BLaER1 (cell line): ENCODE measurements around the gene PCDH12.
A peak's percentile ranks its signal among the peaks of the same experiment; 100 is the strongest.

ENCODE experiments used
- H3K27ac ChIP-seq: shearing (Covaris generic); formaldehyde crosslinking; 2 replicates; pipeline ENCODE4 v1.8.1; 2022
- H3K27me3 ChIP-seq: shearing (Covaris generic); formaldehyde crosslinking; 2 replicates; pipeline ENCODE4 v1.8.1; 2022
- H3K36me3 ChIP-seq: shearing (Covaris generic); formaldehyde crosslinking; 2 replicates; pipeline ENCODE4 v1.8.1; 2022
- H3K4me1 ChIP-seq: shearing (Covaris generic); formaldehyde crosslinking; 2 replicates; pipeline ENCODE4 v1.8.1; 2022
- H3K4me2 ChIP-seq: shearing (Covaris generic); formaldehyde crosslinking; 2 replicates; pipeline ENCODE4 v1.8.1; 2022
- H3K4me3 ChIP-seq: shearing (Covaris generic); formaldehyde crosslinking; 2 replicates; pipeline ENCODE4 v1.8.1; 2022
- H3K9ac ChIP-seq: shearing (Covaris generic); formaldehyde crosslinking; 2 replicates; pipeline ENCODE4 v1.8.1; 2022
- H3K9me3 ChIP-seq: shearing (Covaris generic); formaldehyde crosslinking; 2 replicates; pipeline ENCODE4 v1.8.1; 2022
- H4K20me1 ChIP-seq: shearing (Covaris generic); formaldehyde crosslinking; 2 replicates; pipeline ENCODE4 v1.8.1; 2022
- Cebpa-rat ChIP-seq: shearing (Covaris generic); IDR thresholded peaks from 2 replicates; pipeline ENCODE4 v1.8.1; 2022

Gene PCDH12

DNA sequence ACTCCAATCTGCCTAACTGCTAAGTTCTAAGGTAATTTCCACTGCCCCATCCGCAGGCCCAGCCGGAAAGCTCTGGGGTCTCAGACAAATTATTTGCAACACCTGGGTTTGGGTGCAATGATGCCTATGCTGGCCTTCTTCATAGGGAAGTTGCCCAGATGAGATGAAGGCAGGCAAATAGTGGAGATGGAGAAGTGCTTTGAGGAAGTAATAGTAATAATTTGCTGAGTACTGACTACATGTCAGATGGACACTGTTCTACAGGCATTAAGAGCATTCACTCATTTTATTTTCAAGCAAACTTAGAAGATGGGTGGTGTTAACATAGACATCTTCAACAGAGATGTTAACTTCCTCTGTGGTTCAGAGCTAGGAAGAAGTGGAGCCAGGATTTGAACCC is 3.8 kb downstream of the PCDH12 start:
- Histone ChIP-seq H3K9me3 (no peaks in the 10 kb centered on the region), H3K27ac (no peak overlapping the region), H3K4me1 (peaks cover 63% of the 10 kb centered on the region), H3K9ac (no peak overlapping the region), H3K4me3 (no peak overlapping the region), H3K4me2 (peak overlapping the region; percentile 78), H3K27me3 (no peaks in the 10 kb centered on the region), H3K36me3 (no peaks in the 10 kb centered on the region), H4K20me1 (no peaks in the 10 kb centered on the region)
- TF ChIP-seq Cebpa-rat: no peak

DNA sequence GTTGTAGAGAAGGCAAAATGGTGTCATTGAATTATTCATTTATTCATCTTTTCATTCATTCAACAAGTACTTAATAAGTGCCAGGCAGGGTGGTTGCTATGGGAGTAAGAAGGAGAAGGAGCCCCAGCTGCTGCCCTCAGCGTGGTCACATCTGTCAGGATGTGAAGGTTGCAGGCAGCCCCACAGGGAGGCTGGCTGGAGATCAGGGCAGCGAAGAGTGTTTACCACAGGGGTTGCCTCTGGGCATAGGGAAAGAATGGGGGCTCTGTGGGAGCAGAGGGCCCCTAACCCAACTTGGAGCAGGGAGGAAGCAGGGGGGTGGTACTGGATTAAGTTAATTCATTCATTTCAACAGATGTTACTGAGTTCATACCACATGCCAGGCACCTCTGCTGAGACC is 6.0 kb downstream of the PCDH12 start:
- peak overlapping the region; percentile 46; the same call in 1 of the 2 replicates for H3K9ac ChIP-seq
- TF ChIP-seq Cebpa-rat: no peak
- H3K27me3 ChIP-seq: no peaks in the 10 kb centered on the region
- no peak overlapping the region for H3K4me3 ChIP-seq
- H3K9me3 ChIP-seq: no peaks in the 10 kb centered on the region
- H4K20me1 ChIP-seq: no peaks in the 10 kb centered on the region
- peak overlapping the region; percentile 78 for H3K4me2 ChIP-seq
- H3K4me1 ChIP-seq: peaks cover 50% of the 10 kb centered on the region
- H3K36me3 ChIP-seq: no peaks in the 10 kb centered on the region
- H3K27ac ChIP-seq: peak overlapping the region; percentile 45

DNA sequence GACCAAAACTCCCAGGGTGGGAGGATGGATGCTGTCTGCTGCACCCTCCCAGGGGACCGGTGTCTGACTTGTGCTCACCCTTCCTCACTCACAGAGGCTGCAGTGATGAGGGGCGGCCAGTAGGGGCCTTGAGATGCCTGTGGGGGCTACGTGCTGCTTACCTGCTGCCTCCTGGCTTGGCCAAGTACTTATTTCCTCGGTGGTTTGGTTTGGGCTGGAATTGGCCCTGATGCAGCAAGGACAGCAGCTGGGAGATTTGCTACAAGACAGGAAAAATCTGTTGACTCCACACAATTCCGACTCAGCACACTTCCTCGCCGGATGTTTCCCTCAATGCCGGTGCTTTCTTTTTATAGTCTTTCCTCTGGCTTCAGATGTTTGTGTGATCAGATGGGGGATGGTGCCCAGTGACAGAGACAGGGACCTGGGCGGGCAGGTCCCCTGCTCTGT is 6.6 kb downstream of the PCDH12 start:
- no peak overlapping the region for H3K4me3 ChIP-seq
- no peaks in the 10 kb centered on the region for H4K20me1 ChIP-seq
- no peaks in the 10 kb centered on the region for H3K27me3 ChIP-seq
- H3K4me1 ChIP-seq: peaks cover 51% of the 10 kb centered on the region
- H3K9ac ChIP-seq: peak overlapping the region; percentile 28; the same call in 1 of the 2 replicates
- no peak for TF ChIP-seq Cebpa-rat
- H3K9me3 ChIP-seq: no peaks in the 10 kb centered on the region
- peak overlapping the region; percentile 78 for H3K4me2 ChIP-seq
- H3K36me3 ChIP-seq: no peaks in the 10 kb centered on the region
- peak overlapping the region; percentile 42; the same call in 1 of the 2 replicates for H3K27ac ChIP-seq

DNA sequence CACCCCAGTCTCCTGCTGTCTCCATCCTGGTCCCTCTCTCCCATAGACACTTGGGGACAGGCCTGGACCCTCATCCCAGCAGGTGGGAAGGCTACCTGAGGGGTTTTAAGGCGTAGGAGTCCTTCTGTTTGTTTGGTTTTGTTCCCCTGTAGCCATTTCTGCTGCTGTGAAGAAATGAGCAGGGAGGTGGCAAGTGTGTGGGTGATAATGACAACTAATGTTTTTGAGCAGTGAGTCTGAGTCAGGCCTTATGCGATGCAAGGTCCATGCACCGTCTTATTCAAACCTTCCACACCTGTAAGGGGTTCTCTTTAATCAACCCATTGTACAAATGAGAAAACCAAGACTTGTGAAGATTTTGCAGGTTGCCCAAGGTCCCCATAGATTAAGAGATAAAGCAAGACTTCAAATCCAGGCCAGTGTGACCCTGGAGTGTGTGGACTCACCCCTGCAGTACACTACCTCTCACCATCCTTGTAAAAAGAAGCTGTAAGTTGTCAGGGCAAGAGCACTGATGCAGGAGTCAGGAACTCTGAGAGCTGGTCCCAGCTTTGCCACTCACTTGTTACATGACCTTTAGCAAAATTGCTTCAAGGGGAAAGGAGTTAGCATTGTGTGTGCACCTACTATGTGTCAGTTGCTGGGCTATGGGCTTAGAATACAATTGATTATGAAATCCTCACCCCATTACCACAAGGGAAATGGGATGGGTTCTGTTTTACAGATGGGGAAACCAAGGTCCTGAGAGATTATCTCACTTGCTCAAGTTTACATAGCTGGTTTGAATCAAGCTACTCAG is 7.6 kb downstream of the PCDH12 start:
- Histone ChIP-seq H3K27ac (no peak overlapping the region), H3K9me3 (no peaks in the 10 kb centered on the region), H3K27me3 (no peaks in the 10 kb centered on the region), H3K4me1 (peaks cover 57% of the 10 kb centered on the region), H3K4me2 (peak overlapping the region; percentile 78), H3K9ac (no peak overlapping the region), H3K4me3 (no peak overlapping the region), H4K20me1 (no peaks in the 10 kb centered on the region), H3K36me3 (no peaks in the 10 kb centered on the region)
- no peak for TF ChIP-seq Cebpa-rat

DNA sequence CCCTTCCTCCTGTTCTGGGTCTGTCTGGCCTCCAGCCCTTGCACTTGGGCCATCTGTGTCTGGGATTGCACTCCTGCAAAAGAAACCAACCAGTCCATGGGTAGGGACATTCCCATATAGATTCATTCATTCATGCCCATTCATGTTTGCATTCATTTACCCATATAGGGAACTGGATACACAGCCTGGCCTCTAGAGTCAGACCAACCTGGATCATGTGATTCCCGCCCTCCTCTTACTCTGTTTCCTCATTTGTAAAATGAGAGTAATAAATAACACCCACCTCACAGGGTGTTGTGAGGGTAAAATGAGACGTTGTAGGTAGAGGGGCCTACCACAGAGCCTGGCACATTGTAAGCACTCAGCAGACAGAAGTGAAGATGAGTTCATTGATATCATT is 8.5 kb downstream of the PCDH12 start:
- no peaks in the 10 kb centered on the region for H4K20me1 ChIP-seq
- no peak overlapping the region for H3K4me2 ChIP-seq
- peaks cover 60% of the 10 kb centered on the region for H3K4me1 ChIP-seq
- H3K27ac ChIP-seq: no peak overlapping the region
- TF ChIP-seq Cebpa-rat: no peak
- H3K9ac ChIP-seq: no peak overlapping the region
- H3K27me3 ChIP-seq: no peaks in the 10 kb centered on the region
- no peaks in the 10 kb centered on the region for H3K9me3 ChIP-seq
- H3K36me3 ChIP-seq: no peaks in the 10 kb centered on the region
- H3K4me3 ChIP-seq: no peak overlapping the region

DNA sequence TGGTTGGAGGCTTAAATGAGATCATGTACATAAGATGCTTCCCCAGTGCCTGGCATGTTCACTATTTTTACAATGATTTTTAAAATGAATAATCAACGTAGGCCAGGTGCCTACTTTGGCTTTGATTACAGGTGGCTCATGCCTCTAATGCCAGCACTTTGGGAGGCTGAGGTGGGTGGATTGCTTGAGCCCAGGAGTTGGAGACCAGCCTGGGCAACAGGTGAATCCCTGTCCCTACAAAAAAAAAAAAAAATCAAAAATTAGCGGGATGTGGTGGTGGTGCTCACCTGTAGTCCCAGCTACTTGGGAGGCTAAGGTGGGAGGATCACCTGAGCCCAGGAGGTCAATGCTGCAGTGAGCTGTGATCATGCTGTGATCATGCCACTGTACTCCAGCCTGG is 9.2 kb downstream of the PCDH12 start:
- no peaks in the 10 kb centered on the region for H3K36me3 ChIP-seq
- no peaks in the 10 kb centered on the region for H3K9me3 ChIP-seq
- H3K27ac ChIP-seq: no peak overlapping the region
- H3K9ac ChIP-seq: no peak overlapping the region
- TF ChIP-seq Cebpa-rat: no peak
- no peak overlapping the region for H3K4me3 ChIP-seq
- no peaks in the 10 kb centered on the region for H3K27me3 ChIP-seq
- H3K4me1 ChIP-seq: peaks cover 53% of the 10 kb centered on the region
- H3K4me2 ChIP-seq: no peak overlapping the region
- no peaks in the 10 kb centered on the region for H4K20me1 ChIP-seq

DNA sequence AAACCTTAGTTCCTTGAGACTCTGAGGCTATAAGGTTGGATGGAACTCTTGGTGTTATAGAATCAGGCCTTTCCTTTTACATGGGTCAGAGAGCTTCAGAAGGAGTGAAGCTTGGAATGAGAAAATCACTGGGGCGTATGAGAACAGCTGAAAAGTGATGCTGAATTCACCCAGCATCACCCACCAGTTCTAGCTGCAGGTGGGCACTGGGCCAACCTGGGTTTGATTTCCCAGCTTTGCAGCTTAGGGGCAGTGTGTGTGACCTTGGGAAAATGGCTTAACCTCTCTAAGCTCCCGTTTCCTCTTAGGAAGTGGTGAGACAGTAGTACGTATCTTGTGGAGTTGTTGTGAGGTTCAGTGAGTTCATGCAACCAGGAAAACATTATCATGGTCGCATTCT is 10.7 kb downstream of the PCDH12 start:
- Histone ChIP-seq H3K4me2 (no peak overlapping the region), H3K4me3 (no peak overlapping the region), H3K27ac (no peak overlapping the region), H4K20me1 (no peaks in the 10 kb centered on the region), H3K9ac (no peak overlapping the region), H3K36me3 (no peaks in the 10 kb centered on the region), H3K4me1 (peaks cover 43% of the 10 kb centered on the region), H3K27me3 (no peaks in the 10 kb centered on the region), H3K9me3 (no peaks in the 10 kb centered on the region)
- TF ChIP-seq Cebpa-rat: no peak

DNA sequence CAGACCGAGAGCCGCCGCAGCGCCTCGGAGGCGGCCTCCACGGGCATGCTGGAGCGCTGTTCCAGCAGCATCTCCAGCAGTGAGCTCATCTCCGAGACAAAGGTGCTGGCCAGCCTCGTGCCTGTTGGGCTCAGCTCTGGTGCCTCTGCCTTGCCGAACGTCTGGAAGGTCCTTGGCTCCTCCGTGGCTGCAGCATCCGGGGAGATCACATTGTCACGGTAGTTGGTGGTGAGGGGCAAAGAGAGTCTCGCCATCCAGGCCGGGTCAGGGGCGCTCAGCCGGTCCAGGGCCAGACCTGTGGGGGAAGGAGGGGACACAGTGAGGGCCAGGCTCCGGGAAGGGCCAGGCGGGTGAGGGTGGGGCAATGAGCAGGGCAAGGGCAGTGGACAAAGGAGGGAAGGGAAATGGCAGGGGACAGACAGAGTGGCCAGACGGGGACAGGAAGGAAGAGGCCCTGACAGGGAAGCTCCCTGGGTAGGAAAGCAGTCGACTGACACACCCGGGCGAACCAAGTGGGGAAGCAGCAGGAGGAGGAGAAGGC is 12.4 kb downstream of the PCDH12 start:
- Histone ChIP-seq H3K9ac (no peak overlapping the region), H3K36me3 (0 out of 2 replicates have a peak, but pooled peaks cover 2% of the 10 kb centered on the region), H3K9me3 (no peaks in the 10 kb centered on the region), H3K4me2 (no peak overlapping the region), H3K27me3 (no peaks in the 10 kb centered on the region), H3K4me3 (no peak overlapping the region), H3K27ac (no peak overlapping the region), H4K20me1 (no peaks in the 10 kb centered on the region), H3K4me1 (peaks cover 43% of the 10 kb centered on the region)
- no peak for TF ChIP-seq Cebpa-rat

DNA sequence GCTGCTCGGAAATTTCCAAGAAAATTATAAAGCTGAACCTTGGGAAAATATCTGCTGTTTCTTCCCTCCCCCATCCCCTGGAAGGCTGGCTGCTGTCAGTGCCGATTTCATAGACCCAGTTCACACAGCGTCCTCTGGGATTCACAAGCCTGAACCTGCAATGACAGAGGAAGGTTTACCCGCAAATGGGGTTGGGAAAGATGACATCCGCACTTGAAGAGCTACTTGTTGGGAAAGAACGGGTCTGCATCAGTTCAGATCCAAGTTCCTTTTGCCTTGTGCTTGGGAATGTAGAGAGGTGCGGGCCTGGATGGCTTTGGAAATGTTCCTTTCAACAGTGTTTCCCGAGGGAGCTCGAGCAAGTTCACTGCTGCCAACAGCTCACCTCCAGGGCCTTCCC is 13.9 kb downstream of the PCDH12 start:
- no peak overlapping the region for H3K27ac ChIP-seq
- no peaks in the 10 kb centered on the region for H3K9me3 ChIP-seq
- no peaks in the 10 kb centered on the region for H3K27me3 ChIP-seq
- peaks cover 43% of the 10 kb centered on the region for H3K4me1 ChIP-seq
- H3K9ac ChIP-seq: no peak overlapping the region
- peaks cover 17% of the 10 kb centered on the region for H3K36me3 ChIP-seq
- no peak for TF ChIP-seq Cebpa-rat
- H3K4me3 ChIP-seq: no peak overlapping the region
- no peak overlapping the region for H3K4me2 ChIP-seq
- H4K20me1 ChIP-seq: no peaks in the 10 kb centered on the region

DNA sequence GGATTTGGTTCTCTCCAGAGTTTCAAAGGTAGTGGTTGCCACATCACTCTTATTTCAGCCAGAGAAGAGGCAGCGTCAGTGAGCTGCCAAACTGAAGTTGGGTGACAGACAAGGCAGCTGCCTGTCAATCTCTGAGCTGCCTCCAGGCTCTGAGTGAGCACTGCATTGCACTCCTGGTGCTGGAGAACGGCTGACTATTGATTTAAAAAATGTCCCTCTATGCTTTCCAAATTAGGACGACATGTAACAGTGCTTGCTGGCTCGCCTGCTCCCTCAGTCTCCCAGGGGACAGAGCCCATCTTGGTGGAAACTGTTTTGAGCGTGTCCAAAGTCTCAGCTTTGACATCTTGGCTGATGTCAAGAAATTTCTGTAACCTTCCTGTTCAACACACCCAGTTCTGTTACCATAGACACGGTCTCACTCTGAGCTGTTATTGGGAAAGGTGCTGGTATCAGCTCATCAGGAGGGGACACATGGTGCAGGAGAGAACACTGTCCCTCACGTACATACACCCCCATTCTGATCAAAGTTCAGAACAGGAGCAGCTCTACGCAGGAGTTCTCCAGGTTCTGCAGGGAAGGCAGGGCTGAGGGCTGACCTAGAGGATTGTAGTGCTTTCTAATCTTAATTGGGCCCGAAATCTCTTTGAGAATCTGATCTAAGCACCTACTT is 15.7 kb downstream of the PCDH12 start:
- Histone ChIP-seq H3K4me3 (no peak overlapping the region), H3K4me2 (peak overlapping the region; percentile 64), H3K9ac (0 out of 2 replicates have a peak overlapping the region, but pooled peaks have one; percentile 22), H4K20me1 (no peaks in the 10 kb centered on the region), H3K4me1 (peaks cover 38% of the 10 kb centered on the region), H3K36me3 (peaks cover 32% of the 10 kb centered on the region), H3K9me3 (no peaks in the 10 kb centered on the region), H3K27ac (no peak overlapping the region), H3K27me3 (no peaks in the 10 kb centered on the region)
- TF ChIP-seq Cebpa-rat: no peak
